ENCODE results near the gene HAND2.

DNA sequence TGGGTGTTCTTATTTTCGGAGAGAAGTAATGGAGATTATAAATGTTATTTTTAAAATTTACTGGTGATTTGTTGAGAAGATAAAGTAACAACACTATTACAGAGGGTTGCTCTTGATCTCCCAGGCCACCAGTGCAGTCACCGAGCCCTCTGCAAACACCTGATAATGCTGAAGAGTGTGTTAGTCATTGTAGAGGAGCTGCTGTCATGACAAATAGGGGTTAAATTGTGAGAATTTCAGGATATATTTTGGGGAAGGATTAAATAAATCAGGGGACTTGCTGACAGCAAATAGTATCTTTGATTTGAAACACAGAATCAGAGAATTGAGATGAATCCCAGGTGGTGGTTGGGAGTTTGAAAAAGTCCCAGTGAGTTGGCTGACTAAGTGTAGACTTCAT lies 16.7 kb upstream of the HAND2 start:
- TF ChIP-seq, protein P1, sequence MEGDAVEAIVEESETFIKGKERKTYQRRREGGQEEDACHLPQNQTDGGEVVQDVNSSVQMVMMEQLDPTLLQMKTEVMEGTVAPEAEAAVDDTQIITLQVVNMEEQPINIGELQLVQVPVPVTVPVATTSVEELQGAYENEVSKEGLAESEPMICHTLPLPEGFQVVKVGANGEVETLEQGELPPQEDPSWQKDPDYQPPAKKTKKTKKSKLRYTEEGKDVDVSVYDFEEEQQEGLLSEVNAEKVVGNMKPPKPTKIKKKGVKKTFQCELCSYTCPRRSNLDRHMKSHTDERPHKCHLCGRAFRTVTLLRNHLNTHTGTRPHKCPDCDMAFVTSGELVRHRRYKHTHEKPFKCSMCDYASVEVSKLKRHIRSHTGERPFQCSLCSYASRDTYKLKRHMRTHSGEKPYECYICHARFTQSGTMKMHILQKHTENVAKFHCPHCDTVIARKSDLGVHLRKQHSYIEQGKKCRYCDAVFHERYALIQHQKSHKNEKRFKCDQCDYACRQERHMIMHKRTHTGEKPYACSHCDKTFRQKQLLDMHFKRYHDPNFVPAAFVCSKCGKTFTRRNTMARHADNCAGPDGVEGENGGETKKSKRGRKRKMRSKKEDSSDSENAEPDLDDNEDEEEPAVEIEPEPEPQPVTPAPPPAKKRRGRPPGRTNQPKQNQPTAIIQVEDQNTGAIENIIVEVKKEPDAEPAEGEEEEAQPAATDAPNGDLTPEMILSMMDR (IDR thresholded peaks at IDR 0.05): no peak
- TF ChIP-seq POLR2AphosphoS5 (IDR thresholded peaks at IDR 0.05; ENCODE audit: insufficient read depth in 1 of 2, low read depth in 1 of 2) (no peak), POLR2A (IDR thresholded peaks at IDR 0.05) (no peak)

Data from vagina (tissue), 2 donors.